Peyer's patch (tissue), 4 donors: ENCODE results near the gene TRIM31. TPM values are rescaled to one million over a fixed set of nuclear protein-coding genes. Genes with fewer than 3 reads are reported as not detected.

Source experiments
- DNase-seq, 3 donors: peaks; one replicate each; pipeline ENCODE4 v3.0.0-alpha.2; 2017 to 2019
- H3K27ac ChIP-seq, 4 donors: fragments of 200-600 bp; sonication (generic); one replicate each; pipeline ENCODE4 v1.5.1; 2016 to 2019
- H3K27me3 ChIP-seq, 2 donors: fragments of 200-600 bp; sonication (generic); one replicate each; pipeline ENCODE4 v1.5.1; 2019
- H3K36me3 ChIP-seq, 3 donors: fragments of 200-600 bp; sonication (generic); one replicate each; pipeline ENCODE4 v1.5.1; 2016 to 2019
- H3K4me1 ChIP-seq, 4 donors: fragments of 200-600 bp; sonication (generic); one replicate each; pipeline ENCODE4 v1.5.1; 2016 to 2019
- H3K4me3 ChIP-seq, 4 donors: fragments of 200-600 bp; sonication (generic); 1 replicate in 3 of 4; 2 replicates in 1 of 4; pipeline ENCODE4 v1.5.1; 2016 to 2019; ENCODE audit warnings: mild to moderate bottlenecking in 1 of 4
- H3K9me3 ChIP-seq, 4 donors: fragments of 200-600 bp; sonication (generic); one replicate each; pipeline ENCODE4 v1.5.1; 2016 to 2019; ENCODE audit warnings: mild to moderate bottlenecking in 1 of 4
- POLR2A ChIP-seq, 2 donors: fragments of 450-650 bp; IDR thresholded peaks; one replicate each; pipeline ENCODE4 v1.5.1; 2017; ENCODE audit warnings: antibody characterized with exemption in 2 of 2, mild to moderate bottlenecking in 2 of 2, moderate library complexity in 2 of 2
- small RNA-seq, 2 donors: library from RNA; depleted of rRNA; stranded (forward); fragments of <200 nt; gene quantifications; one replicate each; pipeline ENCODE3, GENCODE V24; 2016
- total RNA-seq, 4 donors: library from RNA; depleted of rRNA; stranded (reverse); fragments of >200 nt; gene quantifications; one replicate each; pipeline ENCODE4 v1.1.0, GENCODE V29; 2016
- TF ChIP-seq, protein P1 (sequence below), 6 experiments: fragments of 450-650 bp in 4 of 6; fragments of 200-600 bp in 2 of 6; sonication (generic) in 1 of 6; IDR thresholded peaks; one replicate each; pipeline ENCODE4 v1.5.1; 2017 to 2019; ENCODE audit warnings: antibody characterized with exemption in 6 of 6, mild to moderate bottlenecking in 3 of 6, moderate library complexity in 1 of 6

TRIM31 gene
- total RNA-seq, 4 donors from 2014 or later: 9.9 to 56.9 (median 42.0) TPM

GRCh38 chr6:30055513-30055912, 57.4 kb downstream of the TRIM31 start:
- no peak for DNase-seq
- no peak overlapping the region for H3K27ac ChIP-seq
- no peak overlapping the region for H3K4me3 ChIP-seq
- H3K27me3 ChIP-seq: no peaks in the 10 kb centered on the region
- peaks cover 0 to 3% (median 0%) of the 10 kb centered on the region in 4 donors for H3K9me3 ChIP-seq
- no peak for TF ChIP-seq POLR2A (IDR thresholded peaks at IDR 0.05)
- peaks cover 0 to 10% (median 3%) of the 10 kb centered on the region in 4 donors for H3K4me1 ChIP-seq
- H3K36me3 ChIP-seq: peaks cover 0 to 23% (median 0%) of the 10 kb centered on the region in 3 donors

DNA sequence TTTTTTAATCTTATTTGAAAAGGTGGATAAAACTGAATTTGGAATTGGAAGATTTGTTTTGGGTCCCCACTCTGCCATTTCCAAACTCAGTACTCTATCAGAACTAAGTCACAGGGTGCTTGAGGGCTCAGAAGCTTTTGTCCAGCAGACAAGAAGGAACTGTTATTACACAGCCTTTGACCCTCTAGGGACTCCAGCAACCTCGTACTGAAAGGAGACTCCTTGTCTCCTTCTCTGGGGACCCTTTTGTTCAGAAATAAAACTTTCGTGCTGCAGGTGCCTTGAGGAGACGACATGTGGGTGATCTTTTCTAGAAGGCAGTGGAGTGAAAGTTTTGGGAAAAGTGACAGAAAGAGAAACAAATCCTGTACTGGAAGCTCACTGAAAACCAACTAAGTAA, 59.2 kb downstream of the TRIM31 start:
- DNase-seq: no peak
- no peak for TF ChIP-seq POLR2A (IDR thresholded peaks at IDR 0.05)
- TF ChIP-seq, protein P1, sequence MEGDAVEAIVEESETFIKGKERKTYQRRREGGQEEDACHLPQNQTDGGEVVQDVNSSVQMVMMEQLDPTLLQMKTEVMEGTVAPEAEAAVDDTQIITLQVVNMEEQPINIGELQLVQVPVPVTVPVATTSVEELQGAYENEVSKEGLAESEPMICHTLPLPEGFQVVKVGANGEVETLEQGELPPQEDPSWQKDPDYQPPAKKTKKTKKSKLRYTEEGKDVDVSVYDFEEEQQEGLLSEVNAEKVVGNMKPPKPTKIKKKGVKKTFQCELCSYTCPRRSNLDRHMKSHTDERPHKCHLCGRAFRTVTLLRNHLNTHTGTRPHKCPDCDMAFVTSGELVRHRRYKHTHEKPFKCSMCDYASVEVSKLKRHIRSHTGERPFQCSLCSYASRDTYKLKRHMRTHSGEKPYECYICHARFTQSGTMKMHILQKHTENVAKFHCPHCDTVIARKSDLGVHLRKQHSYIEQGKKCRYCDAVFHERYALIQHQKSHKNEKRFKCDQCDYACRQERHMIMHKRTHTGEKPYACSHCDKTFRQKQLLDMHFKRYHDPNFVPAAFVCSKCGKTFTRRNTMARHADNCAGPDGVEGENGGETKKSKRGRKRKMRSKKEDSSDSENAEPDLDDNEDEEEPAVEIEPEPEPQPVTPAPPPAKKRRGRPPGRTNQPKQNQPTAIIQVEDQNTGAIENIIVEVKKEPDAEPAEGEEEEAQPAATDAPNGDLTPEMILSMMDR (IDR thresholded peaks at IDR 0.05): no peak
- H3K4me3 ChIP-seq: no peak overlapping the region
- peaks cover 0 to 23% (median 0%) of the 10 kb centered on the region in 3 donors for H3K36me3 ChIP-seq
- H3K27ac ChIP-seq: no peak overlapping the region
- no peaks in the 10 kb centered on the region for H3K27me3 ChIP-seq
- no peaks in the 10 kb centered on the region for H3K4me1 ChIP-seq
- peaks cover 0 to 3% (median 0%) of the 10 kb centered on the region in 4 donors for H3K9me3 ChIP-seq

Small RNAs within 50 kb of the gene (small RNA-seq; reads per million reads assigned to genes)
- 0 reads per million in 2 donors for gene RF00554
- 0 reads per million in 2 donors for gene RF02219
- gene RF02220: 0 reads per million in 2 donors

Other genes with a start within 250 kb of the TRIM31 start
- 1,000 to 10,000 TPM in 3 of 4 donors, 100 to 1,000 TPM in 1; 296 to 1,668 (median 1,428) TPM for gene HLA-A, start 170.6 kb downstream of the TRIM31 start, total RNA-seq
- 10 to 100 TPM; 22.8 to 33.8 (median 27.5) TPM for gene POLR1H, start 51.8 kb downstream of the TRIM31 start, total RNA-seq
- gene PPP1R11, start 45.9 kb downstream of the TRIM31 start, total RNA-seq: 10 to 100 TPM; 44.6 to 75.7 (median 58.6) TPM
- under 1 TPM in 1 of 4 donors, not detected in 3; 0.80 TPM for gene RNF39, start 37.3 kb downstream of the TRIM31 start, total RNA-seq
- gene TRIM40, start 23.1 kb upstream of the TRIM31 start, total RNA-seq: 10 to 100 TPM in 3 of 4 donors, not detected in 1; 10.9 to 13.7 (median 12.7) TPM
- gene TRIM10, start 48.1 kb upstream of the TRIM31 start, total RNA-seq: 1 to 10 TPM; 2.5 to 7.4 (median 6.3) TPM
- 100 to 1,000 TPM in 1 of 4 donors, 10 to 100 TPM in 3; 19.8 to 110 (median 81.0) TPM for gene TRIM15, start 50.5 kb upstream of the TRIM31 start, total RNA-seq
- gene TRIM26, start 100.3 kb upstream of the TRIM31 start, total RNA-seq: 100 to 1,000 TPM in 1 of 4 donors, 10 to 100 TPM in 3; 65.9 to 175 (median 90.5) TPM
- gene TRIM39, start 213.8 kb upstream of the TRIM31 start, total RNA-seq: 10 to 100 TPM; 10.7 to 23.6 (median 16.4) TPM
- gene RPP21, start 232.1 kb upstream of the TRIM31 start, total RNA-seq: 10 to 100 TPM; 40.5 to 86.6 (median 80.8) TPM